NCI-H446 (cell line): Measurements from ENCODE around the gene TSHZ1.

Experiments
- DNase-seq, 2 experiments: peaks; one replicate each; lab custom pipeline; 2025; lab: John Stamatoyannopoulos, UW

Gene TSHZ1

GRCh38 chr18:75269124-75269680, 58.6 kb downstream of the TSHZ1 start:
- DNase-seq = no peak

- no peak for DNase-seq
Observed at GRCh38 chr18:75269696-75270095, 59.1 kb downstream of the TSHZ1 start.

- DNase-seq = no peak
Observed at GRCh38 chr18:75271952-75272351, 61.4 kb downstream of the TSHZ1 start.

- DNase-seq = no peak
Observed at GRCh38 chr18:75273817-75274216, 63.2 kb downstream of the TSHZ1 start.

GRCh38 chr18:75275226-75275625, 64.6 kb downstream of the TSHZ1 start:
- no peak for DNase-seq

- DNase-seq = no peak
Observed at GRCh38 chr18:75276818-75277609, 66.4 kb downstream of the TSHZ1 start.

- no peak for DNase-seq
Observed at GRCh38 chr18:75277610-75277928, 67.0 kb downstream of the TSHZ1 start.

- no peak for DNase-seq
Observed at GRCh38 chr18:75279381-75279780, 68.8 kb downstream of the TSHZ1 start.

- DNase-seq = no peak
Observed at GRCh38 chr18:75280427-75281280, 70.1 kb downstream of the TSHZ1 start.

GRCh38 chr18:75282746-75283145, 72.1 kb downstream of the TSHZ1 start:
- no peak for DNase-seq

- no peak for DNase-seq
Observed at GRCh38 chr18:75283731-75284130, 73.1 kb downstream of the TSHZ1 start.

- no peak for DNase-seq
Observed at GRCh38 chr18:75284566-75284965, 74.0 kb downstream of the TSHZ1 start.

- DNase-seq = no peak
Observed at GRCh38 chr18:75285876-75286275, 75.3 kb downstream of the TSHZ1 start.

GRCh38 chr18:75287006-75287405, 76.4 kb downstream of the TSHZ1 start:
- DNase-seq = no peak

GRCh38 chr18:75287700-75288099, 77.1 kb downstream of the TSHZ1 start:
- DNase-seq = no peak

- no peak for DNase-seq
Observed at GRCh38 chr18:75289761-75290160, 79.2 kb downstream of the TSHZ1 start.

- DNase-seq = no peak
Observed at GRCh38 chr18:75290737-75291358, 80.3 kb downstream of the TSHZ1 start.

- no peak for DNase-seq
Observed at GRCh38 chr18:75291460-75291859, 80.9 kb downstream of the TSHZ1 start.

GRCh38 chr18:75293591-75293990, 83.0 kb downstream of the TSHZ1 start:
- no peak for DNase-seq

GRCh38 chr18:75297731-75298130, 87.1 kb downstream of the TSHZ1 start:
- no peak for DNase-seq

- DNase-seq = no peak
Observed at GRCh38 chr18:75304678-75305557, 94.3 kb downstream of the TSHZ1 start.

- DNase-seq = no peak
Observed at GRCh38 chr18:75305984-75306383, 95.4 kb downstream of the TSHZ1 start.
